ENCODE data around the gene MSH5. TPM values are rescaled to one million over a fixed set of nuclear protein-coding genes. Genes with fewer than 3 reads are reported as not detected.

MSH5 gene
- total and polyA plus RNA-seq, 9 of the 15 experiments (the other 6 are each of a cell fraction or from before 2014, with no cell fraction given), result 12.5 to 104 (median 46.6) TPM

DNA sequence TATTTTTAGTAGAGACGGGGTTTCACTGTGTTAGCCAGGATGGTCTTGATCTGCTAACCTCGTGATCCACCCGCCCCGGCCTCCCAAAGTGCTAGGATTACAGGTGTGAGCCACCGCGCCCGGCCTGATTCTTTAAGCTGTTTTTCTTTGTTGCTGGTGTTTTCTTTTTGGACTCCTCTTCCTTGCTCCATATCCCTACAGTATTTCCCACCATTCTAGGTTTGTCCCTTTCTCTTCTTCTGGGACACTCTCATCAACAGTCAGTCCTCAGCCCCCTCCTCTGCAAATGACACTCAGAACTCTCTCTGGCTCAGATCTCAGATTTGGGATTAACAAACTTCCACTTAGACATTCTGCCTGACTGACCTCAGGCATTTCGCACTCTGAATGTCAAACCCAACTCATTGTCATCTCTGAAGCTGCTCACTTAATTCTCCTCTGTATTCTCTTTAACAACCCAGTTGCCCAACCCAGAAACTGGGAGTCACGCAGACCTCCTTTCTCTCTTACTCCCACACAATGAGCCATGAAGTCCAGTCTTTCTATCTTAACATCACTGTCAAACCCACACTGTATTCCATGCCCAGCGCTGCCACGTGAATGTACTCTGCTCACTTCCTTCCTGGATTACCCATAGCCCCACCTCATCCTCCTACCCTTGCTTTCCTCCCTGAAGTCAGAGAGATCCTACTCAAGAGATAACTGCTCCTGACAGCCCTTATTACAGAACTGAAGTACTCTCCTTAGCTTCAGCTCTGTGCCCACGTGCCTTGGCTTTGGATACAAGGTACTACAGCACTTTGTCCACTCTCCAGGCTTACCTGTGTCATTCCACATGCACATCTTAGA, 14.1 kb upstream of the MSH5 start (continued):
- TF ChIP-seq RFX1 (IDR thresholded peaks at IDR 0.05) (no peak), RAD51 (IDR thresholded peaks at IDR 0.05; ENCODE audit: borderline replicate concordance, low read depth) (peak; percentile 22; the same call in 1 of the 2 replicates), SIRT6 (IDR thresholded peaks at IDR 0.05; ENCODE audit: low read depth, low read length) (no peak), MCM2 (IDR thresholded peaks at IDR 0.05; ENCODE audit: low read depth) (no peak), PYGO2 (tag; IDR thresholded peaks at IDR 0.05) (no peak), YBX1 (IDR thresholded peaks at IDR 0.05) (no peak), SIX5 (IDR thresholded peaks at IDR 0.05; ENCODE audit: borderline replicate concordance in 1 of 2, insufficient read depth in 1 of 2, low read depth in 1 of 2, low read length in 2 of 2) (no peak)
- TF ChIP-seq, protein P1, sequence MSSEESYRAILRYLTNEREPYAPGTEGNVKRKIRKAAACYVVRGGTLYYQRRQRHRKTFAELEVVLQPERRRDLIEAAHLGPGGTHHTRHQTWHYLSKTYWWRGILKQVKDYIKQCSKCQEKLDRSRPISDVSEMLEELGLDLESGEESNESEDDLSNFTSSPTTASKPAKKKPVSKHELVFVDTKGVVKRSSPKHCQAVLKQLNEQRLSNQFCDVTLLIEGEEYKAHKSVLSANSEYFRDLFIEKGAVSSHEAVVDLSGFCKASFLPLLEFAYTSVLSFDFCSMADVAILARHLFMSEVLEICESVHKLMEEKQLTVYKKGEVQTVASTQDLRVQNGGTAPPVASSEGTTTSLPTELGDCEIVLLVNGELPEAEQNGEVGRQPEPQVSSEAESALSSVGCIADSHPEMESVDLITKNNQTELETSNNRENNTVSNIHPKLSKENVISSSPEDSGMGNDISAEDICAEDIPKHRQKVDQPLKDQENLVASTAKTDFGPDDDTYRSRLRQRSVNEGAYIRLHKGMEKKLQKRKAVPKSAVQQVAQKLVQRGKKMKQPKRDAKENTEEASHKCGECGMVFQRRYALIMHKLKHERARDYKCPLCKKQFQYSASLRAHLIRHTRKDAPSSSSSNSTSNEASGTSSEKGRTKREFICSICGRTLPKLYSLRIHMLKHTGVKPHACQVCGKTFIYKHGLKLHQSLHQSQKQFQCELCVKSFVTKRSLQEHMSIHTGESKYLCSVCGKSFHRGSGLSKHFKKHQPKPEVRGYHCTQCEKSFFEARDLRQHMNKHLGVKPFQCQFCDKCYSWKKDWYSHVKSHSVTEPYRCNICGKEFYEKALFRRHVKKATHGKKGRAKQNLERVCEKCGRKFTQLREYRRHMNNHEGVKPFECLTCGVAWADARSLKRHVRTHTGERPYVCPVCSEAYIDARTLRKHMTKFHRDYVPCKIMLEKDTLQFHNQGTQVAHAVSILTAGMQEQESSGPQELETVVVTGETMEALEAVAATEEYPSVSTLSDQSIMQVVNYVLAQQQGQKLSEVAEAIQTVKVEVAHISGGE (CRISPR knock-in tag; IDR thresholded peaks at IDR 0.05), result 0 out of 6 replicates have a peak, but pooled peaks of 1 of the 3 experiments have one; percentile 33
- TF ChIP-seq, protein P2, sequence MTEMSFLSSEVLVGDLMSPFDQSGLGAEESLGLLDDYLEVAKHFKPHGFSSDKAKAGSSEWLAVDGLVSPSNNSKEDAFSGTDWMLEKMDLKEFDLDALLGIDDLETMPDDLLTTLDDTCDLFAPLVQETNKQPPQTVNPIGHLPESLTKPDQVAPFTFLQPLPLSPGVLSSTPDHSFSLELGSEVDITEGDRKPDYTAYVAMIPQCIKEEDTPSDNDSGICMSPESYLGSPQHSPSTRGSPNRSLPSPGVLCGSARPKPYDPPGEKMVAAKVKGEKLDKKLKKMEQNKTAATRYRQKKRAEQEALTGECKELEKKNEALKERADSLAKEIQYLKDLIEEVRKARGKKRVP (CRISPR knock-in tag; IDR thresholded peaks at IDR 0.05), result peak; percentile 62
